IMR-90 (cell line): ENCODE measurements around the gene TRIM71. TPM values are rescaled to one million over a fixed set of nuclear protein-coding genes. Genes with fewer than 3 reads are reported as not detected.

Experiments used
- ATAC-seq: fragments of 200-7000 bp; cut with Tn5 transposase; 2 replicates; pipeline ENCODE4 v1.9.1; 2020; ENCODE audit warnings: low read depth, mild to moderate bottlenecking, moderate library complexity
- BruUV-seq: library from RNA; stranded (reverse); fragments of 400-500 nt; replicated peaks from 2 replicates; lab custom pipeline; 2021; lab: Mats Ljungman, UMichigan
- CTCF ChIA-PET: fragments of 300-600 bp; formaldehyde crosslinking; extraction: SDS; loops from one replicate; lab custom pipeline; 2021; ENCODE audit warnings: antibody characterized with exemption; lab: Yijun Ruan, JAX
- POLR2A ChIA-PET: fragments of 300-600 bp; sonication (Branson Sonifier 250); formaldehyde crosslinking; loops from one replicate; lab custom pipeline; 2022; ENCODE audit warnings: antibody characterized with exemption; ENCODE audit not compliant: unreplicated experiment; lab: Charles Lee
- DNase-seq: peaks from one replicate; pipeline ENCODE4 v3.0.0; 2013
- H2AFZ ChIP-seq: replicated peaks from 2 replicates; pipeline ENCODE3; 2013; ENCODE audit warnings: low read length, mild to moderate bottlenecking; ENCODE audit not compliant: poor library complexity
- H2AK5ac ChIP-seq: 2 replicates; pipeline ENCODE4 v1.6.1; 2013; ENCODE audit warnings: low read depth, low read length, inconsistent platforms
- H2AK9ac ChIP-seq: replicated peaks from 2 replicates; pipeline ENCODE3; 2013; ENCODE audit warnings: mild to moderate bottlenecking, low read depth, low read length, moderate library complexity; ENCODE audit not compliant: poor library complexity
- H2BK120ac ChIP-seq: 2 replicates; pipeline ENCODE4 v1.6.1; 2013; ENCODE audit warnings: low read depth, low read length, inconsistent platforms
- H2BK15ac ChIP-seq: 3 replicates; pipeline ENCODE4 v1.6.1; 2013; ENCODE audit warnings: low read depth, low read length, inconsistent platforms
- H2BK20ac ChIP-seq: 2 replicates; pipeline ENCODE4 v1.6.1; 2013; ENCODE audit warnings: low read depth, mild to moderate bottlenecking, inconsistent platforms, low read length, moderate library complexity
- H2BK5ac ChIP-seq: 2 replicates; pipeline ENCODE4 v1.6.1; 2013; ENCODE audit warnings: mild to moderate bottlenecking, low read depth, low read length, inconsistent platforms; ENCODE audit not compliant: poor library complexity, severe bottlenecking
- H3K14ac ChIP-seq: replicated peaks from 2 replicates; pipeline ENCODE4 v1.6.1; 2013; ENCODE audit warnings: low read depth, low read length, inconsistent platforms
- H3K18ac ChIP-seq: 2 replicates; pipeline ENCODE4 v1.6.1; 2013; ENCODE audit warnings: low read depth, low read length, control low read depth
- H3K23ac ChIP-seq: 2 replicates; pipeline ENCODE4 v1.6.1; 2013; ENCODE audit warnings: low read depth, low read length, inconsistent platforms
- H3K27ac ChIP-seq: 2 replicates; pipeline ENCODE4 v1.5.1; 2013; ENCODE audit warnings: mild to moderate bottlenecking, control low read depth, low read length; ENCODE audit not compliant: insufficient read depth
- H3K27me3 ChIP-seq: 2 replicates; pipeline ENCODE4 v1.6.1; 2013; ENCODE audit warnings: low read length; ENCODE audit not compliant: control insufficient read depth, insufficient read depth
- H3K36me3 ChIP-seq: 2 replicates; pipeline ENCODE4 v1.6.1; 2013; ENCODE audit warnings: low read length, mixed read lengths; ENCODE audit not compliant: control insufficient read depth, insufficient read depth
- H3K4ac ChIP-seq: 2 replicates; pipeline ENCODE4 v1.6.1; 2013; ENCODE audit warnings: low read depth, low read length, inconsistent platforms
- H3K4me1 ChIP-seq: 2 replicates; pipeline ENCODE4 v1.6.1; 2013; ENCODE audit warnings: low read length, mixed read lengths; ENCODE audit not compliant: control insufficient read depth, insufficient read depth
- H3K4me2 ChIP-seq: 2 replicates; pipeline ENCODE4 v1.6.1; 2013; ENCODE audit warnings: low read depth, mild to moderate bottlenecking, control low read depth, low read length, moderate library complexity
- H3K4me3 ChIP-seq: 2 replicates; pipeline ENCODE4 v1.5.1; 2013; ENCODE audit warnings: low read depth, mild to moderate bottlenecking, control low read depth, low read length, moderate library complexity; ENCODE audit not compliant: insufficient read depth
- H3K56ac ChIP-seq: 2 replicates; pipeline ENCODE4 v1.6.1; 2013; ENCODE audit warnings: low read length, inconsistent platforms; ENCODE audit not compliant: insufficient read depth; ENCODE audit errors: extremely low read depth
- H3K79me1 ChIP-seq, 2 experiments: 2 replicates each; pipeline ENCODE4 v1.6.1; 2013; ENCODE audit warnings: low read length in 2 of 2, inconsistent platforms in 1 of 2, low read depth in 1 of 2
- H3K9ac ChIP-seq: 2 replicates; pipeline ENCODE4 v1.6.1; 2013; ENCODE audit warnings: low read depth, low read length, control low read depth
- H3K9me1 ChIP-seq: 2 replicates; pipeline ENCODE4 v1.6.1; 2013; ENCODE audit warnings: low read length, inconsistent platforms; ENCODE audit not compliant: insufficient read depth
- H3K9me3 ChIP-seq: 2 replicates; pipeline ENCODE4 v1.6.1; 2013; ENCODE audit warnings: low read length; ENCODE audit not compliant: control insufficient read depth, insufficient read depth
- H4K20me1 ChIP-seq: 2 replicates; pipeline ENCODE4 v1.6.1; 2013; ENCODE audit warnings: low read length, inconsistent platforms; ENCODE audit not compliant: insufficient read depth
- H4K5ac ChIP-seq: 2 replicates; pipeline ENCODE4 v1.6.1; 2013; ENCODE audit warnings: mild to moderate bottlenecking, low read depth, low read length, control low read depth
- H4K8ac ChIP-seq, 2 experiments: 2 replicates each; pipeline ENCODE4 v1.6.1; 2013; ENCODE audit warnings: low read depth in 2 of 2, low read length in 2 of 2, control low read depth in 1 of 2, inconsistent platforms in 1 of 2
- H4K91ac ChIP-seq: 2 replicates; pipeline ENCODE4 v1.6.1; 2013; ENCODE audit warnings: low read depth, low read length, inconsistent platforms; ENCODE audit not compliant: insufficient read depth
- CEBPB ChIP-seq: IDR thresholded peaks from 2 replicates; pipeline ENCODE4 v1.6.1; 2012; ENCODE audit warnings: low read depth, low read length, improper control_type of control experiment
- MXI1 ChIP-seq: IDR thresholded peaks from 2 replicates; pipeline ENCODE4 v1.6.1; 2012; ENCODE audit warnings: low read depth, mild to moderate bottlenecking, low read length, moderate library complexity, borderline replicate concordance
- SMC3 ChIP-seq: fragments of 150-350 bp; IDR thresholded peaks from 2 replicates; pipeline ENCODE4 v1.6.1; 2016; ENCODE audit warnings: low read depth, mild to moderate bottlenecking, antibody characterized with exemption, low read length, moderate library complexity
- WGBS, 2 experiments: methylation state at CpG; one replicate each; pipeline versions ENCODE4 v1.1.5 to v1.1.7; 2013; ENCODE audit warnings: missing lambda C conversion rate in 2 of 2; ENCODE audit not compliant: insufficient read length in 1 of 2; ENCODE audit errors: extremely low coverage in 2 of 2; 5-methylcytosine and 5-hydroxymethylcytosine counted together
- dilution Hi-C: fragments of 300-500 bp; cut with HindIII; formaldehyde crosslinking; loops from one replicate; pipeline ENCODE4 v1.14.3; 2018; ENCODE audit warnings: low sequenced_read_pairs; ENCODE audit not compliant: unreplicated experiment
- in situ Hi-C: fragments of 300-500 bp; cut with MboI; formaldehyde crosslinking; loops from 3 replicates; pipeline ENCODE4 v1.14.3; 2019; ENCODE audit warnings: low sequenced_read_pairs, inconsistent platforms, mixed read lengths
- intact Hi-C: fragments of 100-400 bp; cut with micrococcal nuclease; formaldehyde crosslinking; loops from 2 replicates; pipeline ENCODE4 v1.10.0; 2022
- polyA plus RNA-seq, 3 experiments: library from polyadenylated mRNA; depleted of rRNA; stranded (reverse); fragments of >200 nt; gene quantifications; 2 replicates each; pipeline ENCODE4 v1.2.3, GENCODE V29; 2012; ENCODE audit warnings: low replicate concordance in 1 of 3
- total RNA-seq: library from RNA; depleted of rRNA; stranded (reverse); fragments of >200 nt; gene quantifications from 2 replicates; pipeline ENCODE4 v1.2.3, GENCODE V29; 2012
- TF ChIP-seq, protein P1 (sequence below): fragments of 150-350 bp; IDR thresholded peaks from 2 replicates; pipeline ENCODE4 v1.6.1; 2016; ENCODE audit warnings: low read depth, mild to moderate bottlenecking, low read length, moderate library complexity, borderline replicate concordance
- TF ChIP-seq, protein P2 (sequence below): conservative IDR thresholded peaks from 2 replicates; pipeline ENCODE4 v1.5.1; 2012; ENCODE audit warnings: mild to moderate bottlenecking, low read depth, low read length, improper control_type of control experiment

Gene TRIM71
- total and polyA plus RNA-seq, 2 of the 4 experiments (the other 2 are of a cell fraction), result not detected

DNA sequence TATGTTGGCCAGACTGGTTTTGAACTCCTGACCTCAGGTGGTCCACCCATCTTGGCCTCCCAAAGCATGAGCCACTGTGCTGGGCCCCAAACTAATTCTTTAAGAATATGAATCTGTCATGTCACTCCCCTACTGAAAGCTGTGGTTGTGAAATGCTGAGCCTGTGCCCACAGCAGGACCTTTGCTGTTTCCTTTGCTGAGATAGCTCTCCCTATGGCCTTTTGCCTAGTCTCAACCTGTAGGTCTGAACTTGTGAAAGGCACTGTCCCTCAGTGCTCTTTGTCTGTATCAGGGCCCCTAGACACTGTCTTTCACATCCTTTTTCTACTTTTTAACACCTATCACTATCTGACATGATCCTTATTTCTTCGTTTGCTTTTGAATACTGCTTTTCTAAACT is 70.9 kb downstream of the TRIM71 start:
- H2AK9ac ChIP-seq, result no peak overlapping the region
- no CpG with 5 or more reads among the region's 1 CpG for WGBS, 2 experiments
- H3K9ac ChIP-seq, result no peak overlapping the region
- no peaks in the 10 kb centered on the region for H3K9me3 ChIP-seq
- no peak overlapping the region for H2BK120ac ChIP-seq
- no peaks in the 10 kb centered on the region for H3K36me3 ChIP-seq
- H3K4me1 ChIP-seq, result no peaks in the 10 kb centered on the region
- ATAC-seq (no peak), DNase-seq (no peak)
- H3K79me1 ChIP-seq, result no peaks in the 10 kb centered on the region
- H3K56ac ChIP-seq, result no peak overlapping the region
- no TSS peak for BruUV-seq
- intact Hi-C loops (no loop called here), in situ Hi-C loops (no loop called here), dilution Hi-C loops (no loop called here)
- H2BK15ac ChIP-seq, result no peak overlapping the region
- no peak overlapping the region for H3K14ac ChIP-seq
- TF ChIP-seq, protein P1, sequence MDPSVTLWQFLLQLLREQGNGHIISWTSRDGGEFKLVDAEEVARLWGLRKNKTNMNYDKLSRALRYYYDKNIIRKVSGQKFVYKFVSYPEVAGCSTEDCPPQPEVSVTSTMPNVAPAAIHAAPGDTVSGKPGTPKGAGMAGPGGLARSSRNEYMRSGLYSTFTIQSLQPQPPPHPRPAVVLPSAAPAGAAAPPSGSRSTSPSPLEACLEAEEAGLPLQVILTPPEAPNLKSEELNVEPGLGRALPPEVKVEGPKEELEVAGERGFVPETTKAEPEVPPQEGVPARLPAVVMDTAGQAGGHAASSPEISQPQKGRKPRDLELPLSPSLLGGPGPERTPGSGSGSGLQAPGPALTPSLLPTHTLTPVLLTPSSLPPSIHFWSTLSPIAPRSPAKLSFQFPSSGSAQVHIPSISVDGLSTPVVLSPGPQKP, result no peak
- no peak for TF ChIP-seq SMC3
- TF ChIP-seq, protein P2, sequence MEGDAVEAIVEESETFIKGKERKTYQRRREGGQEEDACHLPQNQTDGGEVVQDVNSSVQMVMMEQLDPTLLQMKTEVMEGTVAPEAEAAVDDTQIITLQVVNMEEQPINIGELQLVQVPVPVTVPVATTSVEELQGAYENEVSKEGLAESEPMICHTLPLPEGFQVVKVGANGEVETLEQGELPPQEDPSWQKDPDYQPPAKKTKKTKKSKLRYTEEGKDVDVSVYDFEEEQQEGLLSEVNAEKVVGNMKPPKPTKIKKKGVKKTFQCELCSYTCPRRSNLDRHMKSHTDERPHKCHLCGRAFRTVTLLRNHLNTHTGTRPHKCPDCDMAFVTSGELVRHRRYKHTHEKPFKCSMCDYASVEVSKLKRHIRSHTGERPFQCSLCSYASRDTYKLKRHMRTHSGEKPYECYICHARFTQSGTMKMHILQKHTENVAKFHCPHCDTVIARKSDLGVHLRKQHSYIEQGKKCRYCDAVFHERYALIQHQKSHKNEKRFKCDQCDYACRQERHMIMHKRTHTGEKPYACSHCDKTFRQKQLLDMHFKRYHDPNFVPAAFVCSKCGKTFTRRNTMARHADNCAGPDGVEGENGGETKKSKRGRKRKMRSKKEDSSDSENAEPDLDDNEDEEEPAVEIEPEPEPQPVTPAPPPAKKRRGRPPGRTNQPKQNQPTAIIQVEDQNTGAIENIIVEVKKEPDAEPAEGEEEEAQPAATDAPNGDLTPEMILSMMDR, result no peak
- no peak for TF ChIP-seq CEBPB
- no peak for TF ChIP-seq MXI1
- no peak overlapping the region for H2BK20ac ChIP-seq
- H3K27ac ChIP-seq, result no peak overlapping the region
- H3K23ac ChIP-seq, result no peak overlapping the region
- H4K5ac ChIP-seq, result no peak overlapping the region
- ChIA-PET POLR2A (no interaction called here), CTCF (interaction anchor here (0.6 kb wide), 1 partner anchor 295 kb away, joined by 4 read pairs; no protein-coding TSS in a partner anchor)
- H4K20me1 ChIP-seq, result no peaks in the 10 kb centered on the region
- peaks cover 31% of the 10 kb centered on the region for H3K27me3 ChIP-seq
- H3K4me2 ChIP-seq, result no peak overlapping the region
- no peak overlapping the region for H2AFZ ChIP-seq
- H3K18ac ChIP-seq, result no peak overlapping the region
- H2BK5ac ChIP-seq, result no peak overlapping the region
- no peak overlapping the region for H4K91ac ChIP-seq
- no peak overlapping the region for H4K8ac ChIP-seq
- no peak overlapping the region for H3K4ac ChIP-seq
- no peak overlapping the region for H2AK5ac ChIP-seq
- H3K9me1 ChIP-seq, result no peaks in the 10 kb centered on the region
- H3K4me3 ChIP-seq, result no peak overlapping the region
